HCT116 (cell line): ENCODE data around the gene PSORS1C2. TPM values are rescaled to one million over a fixed set of nuclear protein-coding genes. Genes with fewer than 3 reads are reported as not detected.

Source experiments
- ATAC-seq: fragments of 200-7000 bp; cut with Tn5 transposase; 2 replicates; pipeline ENCODE4 v1.9.1; 2020; ENCODE audit warnings: mild to moderate bottlenecking, moderate library complexity
- BruUV-seq: library from RNA; stranded (reverse); fragments of 400-500 nt; replicated peaks from 2 replicates; lab custom pipeline; 2021; lab: Mats Ljungman, UMichigan
- CTCF ChIA-PET: fragments of 300-600 bp; sonication (Branson Sonifier 250); formaldehyde crosslinking; loops from one replicate; lab custom pipeline; 2021; ENCODE audit warnings: antibody characterized with exemption; lab: Charles Lee
- POLR2A ChIA-PET: fragments of 300-600, 350-600 bp; sonication (Branson Sonifier 250); formaldehyde crosslinking; loops from one replicate; lab custom pipeline; 2021; ENCODE audit warnings: antibody characterized with exemption; lab: Charles Lee
- RAD21 ChIA-PET, 2 experiments: fragments of 300-600 bp; sonication (Branson Sonifier 250); formaldehyde crosslinking; loops; one replicate each; lab custom pipeline; 2023; ENCODE audit warnings: low total read pairs in 2 of 2; ENCODE audit not compliant: uncharacterized antibody in 2 of 2, unreplicated experiment in 2 of 2, low non-redundant PET in 1 of 2; lab: Charles Lee
- DNase-seq: peaks from one replicate; pipeline ENCODE4 v3.0.0-alpha.2; 2010; ENCODE audit warnings: low read depth, low spot score
- H2AFZ ChIP-seq: fragments of 200-600 bp; shearing (Covaris generic), sonication (generic); 2 replicates; pipeline ENCODE4 v1.6.1; 2017; ENCODE audit warnings: low read depth, mixed run types, mixed read lengths, antibody characterized with exemption, low read length; ENCODE audit not compliant: poor library complexity, severe bottlenecking
- H3K27ac ChIP-seq: 2 replicates; pipeline ENCODE4 v1.5.1; 2012; ENCODE audit warnings: low read depth, low read length
- H3K27me3 ChIP-seq: fragments of 200-600 bp; sonication (generic); 2 replicates; pipeline ENCODE4 v1.6.1; 2016; ENCODE audit warnings: mixed run types, low read length, mixed read lengths; ENCODE audit not compliant: insufficient read depth
- H3K36me3 ChIP-seq, 2 experiments: fragments of 200-500 bp in 1 of 2; fragments of 200-600 bp in 1 of 2; sonication (Bioruptor generic) in 1 of 2; sonication (generic) in 1 of 2; 2 replicates each; pipeline versions ENCODE4 v1.5.1 to v1.6.1; 2014 to 2016; ENCODE audit warnings: low read length in 2 of 2, inconsistent platforms in 1 of 2, mixed read lengths in 1 of 2, mixed run types in 1 of 2; ENCODE audit not compliant: insufficient read depth in 2 of 2, control insufficient read depth in 1 of 2
- H3K4me1 ChIP-seq, 2 experiments: fragments of 200-600 bp in 1 of 2; sonication (generic) in 1 of 2; 2 replicates each; pipeline versions ENCODE4 v1.5.1 to v1.6.1; 2012 to 2017; ENCODE audit warnings: low read length in 2 of 2, inconsistent platforms in 1 of 2, mild to moderate bottlenecking in 1 of 2, mixed read lengths in 1 of 2, mixed run types in 1 of 2, moderate library complexity in 1 of 2; ENCODE audit not compliant: insufficient read depth in 2 of 2, control insufficient read depth in 1 of 2
- H3K4me2 ChIP-seq: fragments of 200-600 bp; sonication (generic); 2 replicates; pipeline ENCODE4 v1.6.1; 2017; ENCODE audit warnings: mixed run types, low read length, mixed read lengths
- H3K4me3 ChIP-seq, 2 experiments: fragments of 200-600 bp in 1 of 2; sonication (generic) in 1 of 2; replicated peaks in 1 of 2; 2 replicates each; pipeline ENCODE4 v1.5.1; 2011 to 2016; ENCODE audit warnings: low read length in 2 of 2, control low read depth in 1 of 2, low read depth in 1 of 2, mild to moderate bottlenecking in 1 of 2, mixed read lengths in 1 of 2, mixed run types in 1 of 2
- H3K79me2 ChIP-seq: fragments of 200-600 bp; sonication (generic); 2 replicates; pipeline ENCODE4 v1.6.1; 2017; ENCODE audit warnings: mild to moderate bottlenecking, mixed run types, low read length, moderate library complexity, mixed read lengths; ENCODE audit not compliant: insufficient read depth
- H3K9ac ChIP-seq: fragments of 200-600 bp; sonication (generic); 2 replicates; pipeline ENCODE4 v1.6.1; 2016; ENCODE audit warnings: low read length, mixed read lengths
- H3K9me2 ChIP-seq: fragments of 200-600 bp; sonication (generic), shearing (Covaris generic); 2 replicates; pipeline ENCODE4 v1.6.1; 2017; ENCODE audit warnings: mixed run types, mild to moderate bottlenecking, moderate library complexity; ENCODE audit not compliant: insufficient read depth
- H3K9me3 ChIP-seq, 2 experiments: fragments of 200-500 bp in 1 of 2; fragments of 200-600 bp in 1 of 2; sonication (Bioruptor generic) in 1 of 2; sonication (generic) in 1 of 2; 2 replicates each; pipeline ENCODE4 v1.6.1; 2014 to 2017; ENCODE audit warnings: low read length in 2 of 2, mixed read lengths in 2 of 2, inconsistent platforms in 1 of 2, low read depth in 1 of 2, mild to moderate bottlenecking in 1 of 2, mixed run types in 1 of 2, moderate library complexity in 1 of 2; ENCODE audit not compliant: control insufficient read depth in 1 of 2, insufficient read depth in 1 of 2
- H4K20me1 ChIP-seq: fragments of 200-600 bp; sonication (generic), shearing (Covaris generic); 2 replicates; pipeline ENCODE4 v1.6.1; 2017; ENCODE audit warnings: mixed run types, mild to moderate bottlenecking, moderate library complexity; ENCODE audit not compliant: insufficient read depth
- CBX3 ChIP-seq: IDR thresholded peaks from 2 replicates; pipeline ENCODE4 v1.6.1; 2012; ENCODE audit warnings: low read depth
- ELF1 ChIP-seq: IDR thresholded peaks from 2 replicates; pipeline ENCODE4 v1.6.1; 2012; ENCODE audit warnings: low read depth, borderline replicate concordance
- EZH2 ChIP-seq: fragments of 200-600 bp; sonication (generic); IDR thresholded peaks from 2 replicates; pipeline ENCODE4 v1.6.1; 2017; ENCODE audit warnings: antibody characterized with exemption, mixed run types
- EZH2phosphoT487 ChIP-seq: fragments of 200-600 bp; IDR thresholded peaks from 2 replicates; pipeline ENCODE4 v1.6.1; 2018; ENCODE audit warnings: antibody characterized with exemption, borderline replicate concordance
- FOSL1 ChIP-seq: IDR thresholded peaks from 2 replicates; pipeline ENCODE4 v1.6.1; 2012; ENCODE audit warnings: low read depth
- POLR2A ChIP-seq: IDR thresholded peaks from 2 replicates; pipeline ENCODE4 v1.7.0; 2011; ENCODE audit warnings: borderline replicate concordance; ENCODE audit not compliant: insufficient read depth, insufficient read length; ENCODE audit errors: extremely low read depth
- POLR2AphosphoS5 ChIP-seq: IDR thresholded peaks from 2 replicates; pipeline ENCODE4 v1.6.1; 2011; ENCODE audit warnings: mild to moderate bottlenecking, low read depth, low read length, moderate library complexity
- RAD21 ChIP-seq: IDR thresholded peaks from 2 replicates; pipeline ENCODE4 v1.6.1; 2012; ENCODE audit warnings: low read depth, mild to moderate bottlenecking
- SIN3A ChIP-seq: IDR thresholded peaks from 2 replicates; pipeline ENCODE4 v1.6.1; 2012; ENCODE audit warnings: low read depth
- TCF7L2 ChIP-seq: IDR thresholded peaks from 2 replicates; pipeline ENCODE4 v1.7.0; 2011; ENCODE audit warnings: borderline replicate concordance, inconsistent platforms; ENCODE audit not compliant: insufficient read depth, insufficient read length; ENCODE audit errors: extremely low read depth
- YY1 ChIP-seq: IDR thresholded peaks from 2 replicates; pipeline ENCODE4 v1.6.1; 2011; ENCODE audit warnings: low read length, low read depth, moderate library complexity, mild to moderate bottlenecking; ENCODE audit not compliant: insufficient replicate concordance; ENCODE audit errors: extremely low read depth
- ZNF274 ChIP-seq: fragments of 200-500 bp; sonication (Bioruptor generic); IDR thresholded peaks from 2 replicates; pipeline ENCODE4 v1.6.1; 2014; ENCODE audit warnings: mild to moderate bottlenecking, low read depth, low read length, inconsistent platforms
- intact Hi-C: fragments of 100-400 bp; cut with micrococcal nuclease; formaldehyde crosslinking; loops from 2 replicates; pipeline ENCODE4 v1.10.0; 2022
- total RNA-seq: library from RNA; stranded (reverse); gene quantifications from one replicate; pipeline ENCODE4 v1.2.1, GENCODE V29; 2021; ENCODE audit not compliant: unreplicated experiment
- TF ChIP-seq, protein P1 (sequence below): IDR thresholded peaks from 2 replicates; pipeline ENCODE4 v1.6.1; 2012
- TF ChIP-seq, protein P2 (sequence below): IDR thresholded peaks from 2 replicates; pipeline ENCODE4 v1.6.1; 2012
- TF ChIP-seq, protein P3 (sequence below), 3 experiments: fragments of 200-600 bp in 1 of 3; sonication (generic) in 1 of 3; IDR thresholded peaks in 2 of 3; conservative IDR thresholded peaks in 1 of 3; 2 replicates each; pipeline ENCODE4 v1.5.1; 2012 to 2017; ENCODE audit warnings: low read depth in 2 of 3, low read length in 2 of 3, antibody characterized with exemption in 1 of 3, borderline replicate concordance in 1 of 3, control low read depth in 1 of 3, mild to moderate bottlenecking in 1 of 3, mixed read lengths in 1 of 3, mixed run types in 1 of 3, moderate library complexity in 1 of 3; ENCODE audit not compliant: insufficient read depth in 1 of 3

Gene PSORS1C2
- total RNA-seq, 1 experiment from 2014 or later, result not detected

DNA sequence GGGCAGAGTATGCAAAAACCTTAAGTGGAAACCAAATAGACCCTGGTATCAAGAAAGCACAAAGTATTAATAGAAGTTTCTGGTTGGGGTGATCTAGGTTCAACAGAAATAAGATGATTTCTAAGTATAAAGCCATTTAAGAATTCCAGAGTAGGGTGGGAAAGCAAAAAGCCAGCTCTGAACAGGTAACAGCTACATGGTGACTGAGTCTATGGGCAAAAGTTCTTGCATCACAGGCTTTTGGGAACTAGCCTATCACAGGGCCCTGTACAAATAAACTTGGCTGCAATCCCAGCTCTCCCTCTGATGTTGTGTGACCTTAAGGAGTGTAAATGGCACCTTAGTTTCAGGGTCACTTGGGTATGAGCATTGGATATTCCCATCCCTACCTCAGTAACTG is 25.1 kb upstream of the PSORS1C2 start:
- peaks cover 3 to 12% of the 10 kb centered on the region in 2 experiments; a peak in 3 of 4 replicates for H3K36me3 ChIP-seq
- no peaks in the 10 kb centered on the region for H3K27me3 ChIP-seq
- H2AFZ ChIP-seq, result no peak overlapping the region
- peak; percentile 13 for DNase-seq
- no TSS peak for BruUV-seq
- H3K4me3 ChIP-seq, result no peak overlapping the region
- intact Hi-C loops, result no loop called here
- no peaks in the 10 kb centered on the region for H4K20me1 ChIP-seq
- no peak overlapping the region for H3K9ac ChIP-seq
- H3K4me2 ChIP-seq, result peak overlapping the region; percentile 25; the same call in 1 of the 2 replicates
- no peaks in the 10 kb centered on the region for H3K9me2 ChIP-seq
- POLR2A ChIA-PET, result no interaction called here
- RAD21 ChIA-PET, result no interaction called here
- H3K9me3 ChIP-seq, result no peaks in the 10 kb centered on the region
- peaks cover 12 to 17% of the 10 kb centered on the region in 2 experiments for H3K4me1 ChIP-seq
- no peak overlapping the region for H3K27ac ChIP-seq
- TF ChIP-seq TCF7L2 (no peak), SIN3A (no peak), YY1 (no peak), FOSL1 (no peak), POLR2A (no peak), RAD21 (no peak), EZH2 (no peak), ZNF274 (no peak), POLR2AphosphoS5 (no peak), EZH2phosphoT487 (no peak), ELF1 (no peak), CBX3 (no peak)
- TF ChIP-seq, protein P1, sequence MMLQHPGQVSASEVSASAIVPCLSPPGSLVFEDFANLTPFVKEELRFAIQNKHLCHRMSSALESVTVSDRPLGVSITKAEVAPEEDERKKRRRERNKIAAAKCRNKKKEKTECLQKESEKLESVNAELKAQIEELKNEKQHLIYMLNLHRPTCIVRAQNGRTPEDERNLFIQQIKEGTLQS, result no peak
- TF ChIP-seq, protein P2, sequence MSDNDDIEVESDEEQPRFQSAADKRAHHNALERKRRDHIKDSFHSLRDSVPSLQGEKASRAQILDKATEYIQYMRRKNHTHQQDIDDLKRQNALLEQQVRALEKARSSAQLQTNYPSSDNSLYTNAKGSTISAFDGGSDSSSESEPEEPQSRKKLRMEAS, result no peak
- TF ChIP-seq, protein P3, sequence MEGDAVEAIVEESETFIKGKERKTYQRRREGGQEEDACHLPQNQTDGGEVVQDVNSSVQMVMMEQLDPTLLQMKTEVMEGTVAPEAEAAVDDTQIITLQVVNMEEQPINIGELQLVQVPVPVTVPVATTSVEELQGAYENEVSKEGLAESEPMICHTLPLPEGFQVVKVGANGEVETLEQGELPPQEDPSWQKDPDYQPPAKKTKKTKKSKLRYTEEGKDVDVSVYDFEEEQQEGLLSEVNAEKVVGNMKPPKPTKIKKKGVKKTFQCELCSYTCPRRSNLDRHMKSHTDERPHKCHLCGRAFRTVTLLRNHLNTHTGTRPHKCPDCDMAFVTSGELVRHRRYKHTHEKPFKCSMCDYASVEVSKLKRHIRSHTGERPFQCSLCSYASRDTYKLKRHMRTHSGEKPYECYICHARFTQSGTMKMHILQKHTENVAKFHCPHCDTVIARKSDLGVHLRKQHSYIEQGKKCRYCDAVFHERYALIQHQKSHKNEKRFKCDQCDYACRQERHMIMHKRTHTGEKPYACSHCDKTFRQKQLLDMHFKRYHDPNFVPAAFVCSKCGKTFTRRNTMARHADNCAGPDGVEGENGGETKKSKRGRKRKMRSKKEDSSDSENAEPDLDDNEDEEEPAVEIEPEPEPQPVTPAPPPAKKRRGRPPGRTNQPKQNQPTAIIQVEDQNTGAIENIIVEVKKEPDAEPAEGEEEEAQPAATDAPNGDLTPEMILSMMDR (IDR thresholded peaks at IDR 0.05 in 2 of 3, conservative IDR thresholded peaks at IDR 0.05 in 1 of 3; ENCODE audit: borderline replicate concordance in 1 of 3, insufficient read depth in 1 of 3, low read depth in 2 of 3, low read length in 2 of 3), result no peak
- TF ChIP-seq, all 23 proteins: peak for 0
- no peak for ATAC-seq
- H3K79me2 ChIP-seq, result peaks cover 2% of the 10 kb centered on the region; the same call in 1 of the 2 replicates
- CTCF ChIA-PET, result no interaction called here
